Measurements from ENCODE around the gene ARF1.
A peak's percentile ranks its signal among the peaks of the same experiment; 100 is the strongest.

The ARF1 gene

DNA sequence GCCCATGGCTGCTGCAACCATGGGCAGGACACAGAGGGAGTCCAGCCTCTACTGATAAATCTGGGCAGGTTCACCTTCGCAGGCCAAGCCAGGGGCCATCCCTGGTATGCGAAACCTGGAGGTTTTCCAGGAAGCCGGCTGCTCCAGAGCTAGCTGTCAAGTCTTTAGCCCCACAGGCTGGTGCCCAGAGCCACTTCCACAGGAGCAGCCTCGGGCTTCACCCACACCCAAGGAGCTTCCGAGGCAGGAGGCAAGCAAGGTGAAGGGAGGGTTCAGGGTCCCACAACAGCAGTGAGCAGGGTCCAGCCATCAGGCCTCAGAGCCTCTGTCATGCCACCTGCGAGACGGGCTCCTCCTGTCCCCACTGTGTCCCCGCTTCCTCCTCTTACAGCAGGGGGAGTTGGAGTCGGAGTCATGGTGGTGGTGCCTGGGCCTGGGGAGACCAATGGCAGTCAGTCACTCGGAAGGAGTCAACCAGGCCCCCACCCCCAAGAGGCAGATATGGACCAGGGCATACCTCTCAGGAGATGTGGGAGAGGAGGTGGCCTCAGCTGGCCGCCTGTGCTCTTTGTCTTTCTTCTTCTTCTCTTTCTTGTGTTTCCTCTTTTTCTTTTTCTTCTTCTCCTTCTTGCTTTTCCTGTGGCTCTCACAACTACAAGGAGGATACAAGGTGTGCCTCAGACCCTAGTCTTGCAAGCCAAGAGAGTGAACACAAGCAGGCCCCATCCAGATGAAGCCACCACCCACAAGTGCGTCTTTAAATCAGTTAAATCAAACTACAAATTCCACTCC is 18.5 kb downstream of the ARF1 start:
- FAIRE-seq (no peak), DNase-seq (ENCODE audit: insufficient read length) (no peak)
- TF ChIP-seq TAF1 (IDR thresholded peaks at IDR 0.05; ENCODE audit: borderline replicate concordance, low read depth, low read length) = no peak
- TF ChIP-seq POLR2AphosphoS5 (IDR thresholded peaks at IDR 0.05; ENCODE audit: low read depth, low read length) = no peak; the same call in 1 of the 2 replicates
- no peak for TF ChIP-seq POLR2A (IDR thresholded peaks at IDR 0.05; ENCODE audit: low read depth, low read length)

DNA sequence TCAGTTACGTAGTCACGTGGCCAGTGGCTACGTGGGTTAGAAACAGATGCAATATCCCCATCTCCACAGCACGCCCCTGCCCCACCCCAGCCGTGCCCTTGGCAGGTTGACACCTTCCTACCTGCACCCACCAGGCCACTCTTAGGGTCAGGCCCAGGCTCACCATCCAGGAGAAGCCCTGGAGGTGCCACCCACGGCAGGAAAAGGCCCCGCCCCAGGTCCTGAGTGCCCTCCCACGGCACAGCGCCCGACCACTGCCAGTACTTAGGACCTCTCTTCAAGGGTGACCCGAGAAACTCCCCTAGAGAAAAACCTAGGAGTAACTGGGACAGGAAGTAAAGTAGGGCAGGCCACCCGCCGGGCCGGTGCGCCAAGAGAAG is 19.1 kb downstream of the ARF1 start:
- FAIRE-seq = no peak
- TF ChIP-seq POLR2AphosphoS5 (IDR thresholded peaks at IDR 0.05; ENCODE audit: low read depth, low read length) (no peak), TAF1 (IDR thresholded peaks at IDR 0.05; ENCODE audit: borderline replicate concordance, low read depth, low read length) (no peak), POLR2A (IDR thresholded peaks at IDR 0.05; ENCODE audit: low read depth, low read length) (no peak)

DNA sequence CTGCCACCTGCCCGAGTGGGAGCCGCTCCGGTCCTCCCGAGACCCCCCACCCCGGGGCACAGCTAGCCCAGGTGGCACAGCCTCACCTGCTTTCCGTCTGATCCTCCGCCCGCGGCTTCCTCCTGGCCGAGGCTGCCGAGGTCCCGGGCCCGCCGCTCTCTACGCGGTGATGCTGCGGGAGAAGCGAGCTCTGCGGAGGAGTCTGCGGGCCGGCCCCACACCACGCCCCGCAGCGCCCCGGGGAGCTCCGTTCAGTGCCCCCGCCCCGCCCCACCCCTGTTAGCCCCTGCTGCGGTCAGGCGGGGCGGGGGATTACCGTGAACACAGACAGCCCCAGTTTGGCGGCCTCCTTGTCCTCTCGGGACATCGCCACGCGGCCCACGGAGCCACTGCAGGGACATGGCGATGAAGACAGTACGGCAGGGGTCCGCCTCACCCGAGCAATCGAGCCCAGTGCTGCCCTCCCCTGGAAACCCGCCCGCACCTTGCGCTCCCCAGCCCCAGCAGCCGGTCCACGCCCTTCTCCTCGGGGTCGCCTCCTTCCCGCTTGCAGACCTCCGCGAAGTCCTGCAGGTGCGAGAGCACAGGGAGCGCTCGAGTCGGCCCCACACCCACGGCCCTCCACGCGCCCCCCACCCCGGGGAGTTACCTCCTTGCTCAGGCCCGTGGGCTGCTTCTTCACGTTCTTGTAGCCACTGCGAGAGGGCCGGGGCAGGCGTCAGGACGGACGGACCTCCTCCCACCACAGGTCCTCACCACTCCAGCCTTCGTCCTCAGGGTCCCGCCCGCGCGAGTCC is 19.7 kb downstream of the ARF1 start:
- FAIRE-seq = no peak
- TF ChIP-seq POLR2A (IDR thresholded peaks at IDR 0.05; ENCODE audit: low read depth, low read length) (no peak), POLR2AphosphoS5 (IDR thresholded peaks at IDR 0.05; ENCODE audit: low read depth, low read length) (no peak), TAF1 (IDR thresholded peaks at IDR 0.05; ENCODE audit: borderline replicate concordance, low read depth, low read length) (no peak)
- peak; percentile 68 for DNase-seq (ENCODE audit: insufficient read length)

More for the DNA sequence above, 19.1 kb downstream of the ARF1 start:
- no peak for DNase-seq (ENCODE audit: insufficient read length)

DNA sequence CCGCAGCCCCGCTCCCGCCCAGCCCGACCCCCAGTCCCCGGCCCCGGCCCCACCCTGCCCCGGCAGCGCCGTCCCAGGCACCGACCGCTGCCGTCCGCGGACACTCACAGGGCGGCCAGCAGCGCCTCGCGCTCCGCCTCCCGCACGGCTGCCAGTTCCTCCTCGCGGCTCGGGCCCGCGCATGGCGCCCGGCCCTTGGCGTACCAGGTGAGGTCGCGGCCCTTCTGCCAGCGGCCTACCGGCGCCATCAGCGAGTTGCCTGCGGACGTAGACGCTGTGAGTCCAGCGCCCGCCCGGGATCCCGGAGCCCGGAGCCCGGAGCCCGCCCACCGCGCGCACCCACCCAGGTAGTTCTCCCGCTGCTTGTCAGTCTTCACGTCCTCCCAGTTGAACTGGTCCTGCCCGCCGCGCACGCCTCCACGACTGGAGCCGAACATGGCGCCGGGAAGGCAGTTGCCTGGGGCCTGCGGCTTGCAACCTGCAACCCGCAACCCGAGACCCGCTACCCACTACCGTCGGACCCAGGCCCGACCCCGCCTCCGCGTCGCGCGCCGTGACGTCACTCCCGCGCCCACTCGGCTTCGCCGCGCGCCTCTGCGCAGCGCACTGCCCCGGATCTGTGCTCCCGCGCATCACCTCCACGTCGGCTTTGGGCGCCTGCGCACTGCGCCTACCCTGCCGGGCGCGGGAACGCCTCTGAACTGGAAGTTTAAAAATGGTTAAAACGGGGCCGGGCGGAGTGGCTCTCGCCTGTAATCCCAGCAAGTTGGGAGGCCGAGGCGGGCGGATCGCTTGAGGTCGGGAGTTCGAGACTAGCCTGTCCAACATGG is 20.5 kb downstream of the ARF1 start, which contains the start of gene C1orf35:
TSS of gene C1orf35 (minus strand) at position 535 of the 830 bp plus-strand sequence. CDS start at position 437, 98 bp downstream.
- DNase-seq (ENCODE audit: insufficient read length) (peak; percentile 99), FAIRE-seq (peak; percentile 99)
- peak; percentile 60; the same call in 1 of the 2 replicates for TF ChIP-seq POLR2A (IDR thresholded peaks at IDR 0.05; ENCODE audit: low read depth, low read length)
- 0 out of 2 replicates have a peak, but pooled peaks have one; percentile 38 for TF ChIP-seq POLR2AphosphoS5 (IDR thresholded peaks at IDR 0.05; ENCODE audit: low read depth, low read length)
- no peak; the same call in 1 of the 2 replicates for TF ChIP-seq TAF1 (IDR thresholded peaks at IDR 0.05; ENCODE audit: borderline replicate concordance, low read depth, low read length)

DNA sequence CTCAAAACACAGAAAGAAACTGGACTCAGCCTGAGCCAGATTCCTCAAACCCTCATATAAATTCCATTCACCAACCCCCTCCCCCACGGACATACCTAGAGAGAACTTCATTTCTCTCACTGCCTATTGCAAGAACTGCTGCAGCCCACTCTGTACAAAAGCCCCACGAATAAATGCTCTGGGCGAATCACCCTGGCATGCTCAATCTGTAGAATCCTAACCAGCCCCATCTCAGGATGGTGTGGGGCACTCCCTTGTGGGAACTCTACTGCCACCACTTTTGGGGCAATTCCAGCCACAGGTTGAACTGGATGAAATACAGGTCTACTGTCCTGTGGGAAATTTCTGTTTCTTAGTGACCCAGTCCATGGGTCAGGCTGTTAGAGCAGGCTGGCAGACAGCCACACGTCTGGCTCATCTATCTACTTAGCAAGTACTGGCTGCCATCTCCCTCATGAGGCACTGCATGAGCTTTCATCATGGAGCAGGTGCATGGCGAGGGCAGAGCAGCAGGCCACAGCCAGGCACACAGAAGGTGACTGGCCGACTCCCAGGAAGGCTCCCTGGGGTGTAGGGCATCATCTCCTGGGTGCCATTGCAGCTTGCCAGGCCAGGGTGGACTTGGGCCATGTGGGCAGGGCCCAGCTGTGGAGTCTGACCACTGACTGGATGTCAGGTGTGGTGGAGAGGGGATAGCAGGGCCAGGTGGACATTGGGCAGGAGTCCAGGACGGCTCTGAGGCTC is 22.2 kb downstream of the ARF1 start:
- DNase-seq (ENCODE audit: insufficient read length) (no peak), FAIRE-seq (no peak)
- TF ChIP-seq TAF1 (IDR thresholded peaks at IDR 0.05; ENCODE audit: borderline replicate concordance, low read depth, low read length) (no peak), POLR2A (IDR thresholded peaks at IDR 0.05; ENCODE audit: low read depth, low read length) (0 out of 2 replicates have a peak, but pooled peaks have one; percentile 17)

DNA sequence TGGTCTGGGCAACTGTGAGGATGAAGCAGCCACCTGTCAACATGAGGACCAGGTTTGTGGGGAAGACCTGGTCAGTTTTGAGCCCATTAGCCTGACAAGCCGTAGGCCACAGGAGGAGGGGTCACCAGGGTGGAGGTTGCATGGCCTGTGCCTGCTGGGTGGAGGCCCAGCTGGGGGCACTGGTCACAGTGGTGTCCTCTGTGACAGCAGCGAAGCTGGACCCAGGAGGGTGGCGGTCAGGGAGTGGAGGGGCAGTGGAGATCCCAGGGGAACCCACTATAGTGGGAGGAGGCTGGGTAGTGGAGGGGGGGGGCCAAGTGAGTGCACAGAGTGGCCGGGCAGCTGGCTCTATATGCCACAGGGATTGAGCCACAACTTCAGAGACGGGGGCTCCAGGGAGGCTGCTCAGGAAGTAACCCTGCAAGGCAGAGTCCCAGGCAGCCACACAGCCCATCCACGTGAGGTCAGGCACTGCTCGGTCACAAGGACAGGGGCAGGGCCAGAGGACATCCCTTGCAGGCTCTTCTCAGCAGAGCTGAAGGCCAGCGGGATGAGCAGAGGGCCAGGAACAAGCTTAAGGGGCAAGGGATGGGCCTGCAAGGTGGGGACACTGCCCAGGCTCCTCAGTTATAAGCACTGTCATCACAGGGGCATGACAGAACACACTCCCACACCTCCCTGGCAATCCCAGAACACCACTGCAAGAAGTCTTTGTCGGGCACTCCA is 22.9 kb downstream of the ARF1 start:
- no peak; the same call in 1 of the 2 replicates for TF ChIP-seq POLR2A (IDR thresholded peaks at IDR 0.05; ENCODE audit: low read depth, low read length)
- no peak for TF ChIP-seq TAF1 (IDR thresholded peaks at IDR 0.05; ENCODE audit: borderline replicate concordance, low read depth, low read length)
- no peak for TF ChIP-seq POLR2AphosphoS5 (IDR thresholded peaks at IDR 0.05; ENCODE audit: low read depth, low read length)
- DNase-seq (ENCODE audit: insufficient read length) (no peak), FAIRE-seq (no peak)

DNA sequence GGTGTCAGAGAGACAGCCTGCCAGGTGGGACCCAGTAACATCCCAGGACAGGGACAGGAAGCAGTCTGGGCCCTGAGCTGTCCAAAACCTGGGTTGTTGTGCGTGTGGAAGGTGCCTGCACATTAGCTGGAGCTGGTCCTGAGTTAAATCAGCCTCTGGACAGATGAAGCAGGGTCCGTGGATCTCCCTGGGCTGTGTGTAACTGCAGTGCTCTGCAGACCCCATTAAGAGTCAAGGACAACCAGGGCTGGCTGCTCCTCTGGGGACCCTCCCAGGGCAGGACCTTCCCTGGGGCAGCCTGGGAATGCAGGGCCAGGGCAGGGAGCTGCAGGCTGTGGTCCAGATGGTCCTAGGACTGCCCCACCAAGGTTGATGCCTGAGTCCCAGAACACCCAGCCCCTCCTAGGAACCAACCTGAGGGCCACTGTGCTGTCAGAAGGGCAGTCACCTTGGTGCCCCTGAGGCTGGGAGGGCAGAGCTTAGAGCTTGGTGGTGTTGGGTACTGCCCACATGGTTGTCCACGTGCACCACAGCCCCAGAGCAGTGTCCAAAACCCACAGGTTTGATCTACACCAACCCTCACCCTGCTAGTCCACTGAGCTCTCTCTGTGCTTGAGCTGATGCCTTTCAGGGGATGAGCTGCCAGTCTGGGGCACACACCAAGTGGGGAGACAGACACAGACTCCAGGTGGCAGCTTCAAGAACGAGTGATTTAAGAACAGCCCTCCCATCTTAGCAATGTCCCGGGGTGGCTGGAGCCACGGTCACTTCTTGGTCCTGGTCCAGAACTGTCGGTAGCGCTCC is 23.7 kb downstream of the ARF1 start:
- TF ChIP-seq POLR2A (IDR thresholded peaks at IDR 0.05; ENCODE audit: low read depth, low read length) = no peak
- no peak for TF ChIP-seq TAF1 (IDR thresholded peaks at IDR 0.05; ENCODE audit: borderline replicate concordance, low read depth, low read length)
- TF ChIP-seq POLR2AphosphoS5 (IDR thresholded peaks at IDR 0.05; ENCODE audit: low read depth, low read length) = no peak
- FAIRE-seq = no peak

DNA sequence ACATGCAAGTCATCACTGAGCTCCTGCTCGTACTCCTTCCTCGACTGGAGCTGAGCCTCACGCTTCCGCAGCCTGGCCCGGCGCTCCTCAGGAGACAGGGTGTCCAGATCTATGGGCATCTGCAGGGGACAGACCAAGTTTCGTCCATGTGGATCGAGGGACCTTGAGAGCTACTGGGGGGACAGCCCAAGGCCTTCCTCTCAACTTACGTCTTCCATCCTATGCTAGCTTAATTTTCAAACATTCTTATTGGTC is 24.2 kb downstream of the ARF1 start:
- TF ChIP-seq POLR2AphosphoS5 (IDR thresholded peaks at IDR 0.05; ENCODE audit: low read depth, low read length) (no peak), TAF1 (IDR thresholded peaks at IDR 0.05; ENCODE audit: borderline replicate concordance, low read depth, low read length) (no peak), POLR2A (IDR thresholded peaks at IDR 0.05; ENCODE audit: low read depth, low read length) (no peak)
- FAIRE-seq = no peak

More for the DNA sequence above, 23.7 kb downstream of the ARF1 start:
- DNase-seq (ENCODE audit: insufficient read length) = no peak

DNA sequence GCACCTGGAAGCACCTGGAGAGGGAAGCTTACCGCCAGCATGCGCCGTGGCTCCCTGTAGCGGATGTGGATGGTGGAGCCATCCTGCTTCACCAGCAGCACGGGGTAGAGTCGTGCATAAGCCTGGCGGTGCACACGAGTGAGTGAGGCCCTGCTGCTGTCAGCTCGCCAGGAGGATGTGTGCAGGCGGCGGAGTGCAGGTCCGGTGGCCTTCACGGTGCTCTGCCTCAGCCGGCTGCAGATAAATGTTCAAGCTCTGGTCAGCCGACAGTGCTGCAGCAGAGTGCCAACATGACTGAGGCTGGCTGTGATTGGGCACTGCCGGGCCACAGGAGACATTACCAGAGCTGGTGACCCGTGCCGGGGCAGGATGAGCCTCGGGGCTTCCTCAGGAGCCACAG is 25.1 kb downstream of the ARF1 start:
- DNase-seq (ENCODE audit: insufficient read length) = no peak
- FAIRE-seq = no peak
- no peak for TF ChIP-seq TAF1 (IDR thresholded peaks at IDR 0.05; ENCODE audit: borderline replicate concordance, low read depth, low read length)
- no peak for TF ChIP-seq POLR2A (IDR thresholded peaks at IDR 0.05; ENCODE audit: low read depth, low read length)

More for the DNA sequence above, 24.2 kb downstream of the ARF1 start:
- DNase-seq (ENCODE audit: insufficient read length) = no peak

All from GM12892 (cell line).